ENCODE data around the gene PDIA6. TPM values are rescaled to one million over a fixed set of nuclear protein-coding genes. Genes with fewer than 3 reads are reported as not detected.

Gene PDIA6
- total RNA-seq, 2 donors from 2014 or later = 109 to 213 TPM

DNA sequence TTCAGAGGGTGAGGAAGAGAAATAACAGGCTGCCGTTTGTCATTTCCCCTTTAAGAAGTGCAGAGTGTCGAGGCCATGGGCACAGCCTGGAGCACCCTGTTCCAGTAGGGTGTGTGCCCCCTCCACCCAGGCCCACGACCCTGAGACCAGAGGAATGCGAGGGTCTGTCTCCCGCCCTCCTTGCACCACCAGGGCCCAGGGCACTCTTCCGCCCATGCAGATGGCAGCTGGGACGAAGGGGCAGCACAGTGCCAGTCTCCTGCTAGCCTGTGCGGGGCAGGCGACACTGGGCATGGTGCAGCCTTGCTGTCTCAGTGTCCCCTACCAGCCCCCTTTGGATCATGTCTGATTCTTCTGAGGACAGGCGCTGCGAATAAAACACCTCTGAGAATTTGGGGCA lies 15.8 kb upstream of the PDIA6 start:
- Histone ChIP-seq H3K4me3 (no peak overlapping the region), H3K36me3 (no peaks in the 10 kb centered on the region), H3K27ac (no peak overlapping the region), H3K9me3 (no peaks in the 10 kb centered on the region), H3K4me1 (replicated peaks) (no peaks in the 10 kb centered on the region), H3K27me3 (replicated peaks; ENCODE audit: insufficient read depth) (peaks cover 5% of the 10 kb centered on the region)
- no peak for DNase-seq (ENCODE audit: low spot score)
- TF ChIP-seq CTCF (IDR thresholded peaks at IDR 0.05) (no peak), POLR2AphosphoS5 (IDR thresholded peaks at IDR 0.05) (no peak), POLR2A (IDR thresholded peaks at IDR 0.05) (no peak)
- 80% methylated on average over 11 of the region's 11 CpGs for WGBS
- intact Hi-C loops (cut with DNase I) = no loop called here

DNA sequence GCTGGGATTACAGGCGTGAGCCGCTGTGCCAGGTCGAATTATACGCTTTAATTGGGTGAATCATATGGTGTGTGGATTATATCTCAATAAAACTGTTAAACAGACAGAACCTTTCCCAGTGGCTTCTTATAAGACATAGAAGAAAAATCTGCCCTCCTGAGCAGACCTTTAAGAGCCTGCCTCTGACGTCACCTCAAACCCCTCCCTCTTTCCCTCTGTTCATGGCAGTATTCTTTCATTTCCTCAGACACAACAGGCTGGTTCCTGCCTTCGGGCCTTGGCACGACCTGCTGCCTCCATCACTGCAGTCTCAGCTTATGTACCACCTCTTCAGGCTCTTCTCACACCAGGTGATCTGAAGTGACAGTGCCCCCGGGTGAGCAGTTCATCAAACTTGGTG lies 14.0 kb upstream of the PDIA6 start:
- no peak for TF ChIP-seq CTCF (IDR thresholded peaks at IDR 0.05)
- TF ChIP-seq POLR2A (IDR thresholded peaks at IDR 0.05) = no peak
- no peak for TF ChIP-seq POLR2AphosphoS5 (IDR thresholded peaks at IDR 0.05)
- no peaks in the 10 kb centered on the region for H3K4me1 ChIP-seq (replicated peaks)
- 65% methylated on average over 8 of the region's 8 CpGs for WGBS
- H3K9me3 ChIP-seq = no peaks in the 10 kb centered on the region
- H3K27ac ChIP-seq = no peak overlapping the region
- no peaks in the 10 kb centered on the region for H3K36me3 ChIP-seq
- no peak for DNase-seq (ENCODE audit: low spot score)
- intact Hi-C loops (cut with DNase I) = no loop called here
- peaks cover 8% of the 10 kb centered on the region for H3K27me3 ChIP-seq (replicated peaks; ENCODE audit: insufficient read depth)
- H3K4me3 ChIP-seq = no peak overlapping the region

DNA sequence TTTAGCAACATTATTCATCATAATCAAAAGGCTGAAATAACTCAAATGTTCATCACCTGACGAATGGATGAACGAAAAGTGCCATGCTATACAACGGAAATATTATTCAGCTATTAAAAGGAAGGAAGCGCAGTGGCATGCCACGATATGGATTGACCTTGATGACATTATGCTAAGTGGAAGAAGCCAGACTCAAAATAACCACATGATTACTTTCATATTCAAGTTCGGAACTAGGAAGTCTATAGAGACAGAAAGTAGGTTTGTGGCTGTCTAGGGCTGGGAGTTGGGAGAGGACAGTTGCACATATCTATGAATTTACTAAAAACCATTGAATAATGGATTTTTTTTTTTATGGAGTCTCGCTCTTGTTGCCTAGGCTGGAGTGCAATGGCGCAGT lies 13.4 kb upstream of the PDIA6 start:
- H3K4me3 ChIP-seq = no peak overlapping the region
- H3K4me1 ChIP-seq (replicated peaks) = no peaks in the 10 kb centered on the region
- 83% methylated on average over 8 of the region's 8 CpGs for WGBS
- no peak overlapping the region for H3K27ac ChIP-seq
- no peaks in the 10 kb centered on the region for H3K36me3 ChIP-seq
- no peaks in the 10 kb centered on the region for H3K9me3 ChIP-seq
- DNase-seq (ENCODE audit: low spot score) = no peak
- intact Hi-C loops (cut with DNase I) = no loop called here
- peaks cover 5% of the 10 kb centered on the region for H3K27me3 ChIP-seq (replicated peaks; ENCODE audit: insufficient read depth)
- TF ChIP-seq CTCF (IDR thresholded peaks at IDR 0.05) (no peak), POLR2AphosphoS5 (IDR thresholded peaks at IDR 0.05) (no peak), POLR2A (IDR thresholded peaks at IDR 0.05) (no peak)

DNA sequence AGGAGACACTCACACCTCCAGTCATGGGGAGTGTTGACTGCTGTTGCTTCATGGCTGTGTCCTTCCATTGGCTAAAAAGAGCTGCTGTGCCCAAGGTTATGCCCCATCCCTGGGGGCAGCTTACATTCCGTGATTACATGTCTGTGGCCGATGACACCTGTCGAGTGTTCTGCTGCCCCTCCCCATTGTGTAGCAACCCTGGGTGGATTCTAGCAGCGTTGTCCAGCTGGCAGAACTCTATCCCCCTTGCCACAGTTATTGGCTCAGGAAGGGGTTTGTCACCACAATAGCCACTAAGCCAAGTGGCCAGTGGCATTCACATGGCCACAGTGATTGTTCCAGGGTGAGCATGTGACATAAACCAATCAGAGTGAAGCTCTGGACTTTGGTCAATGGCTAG lies 11.6 kb upstream of the PDIA6 start:
- TF ChIP-seq POLR2A (IDR thresholded peaks at IDR 0.05) (no peak), CTCF (IDR thresholded peaks at IDR 0.05) (no peak), POLR2AphosphoS5 (IDR thresholded peaks at IDR 0.05) (no peak)
- Histone ChIP-seq H3K27me3 (replicated peaks; ENCODE audit: insufficient read depth) (peaks cover 3% of the 10 kb centered on the region), H3K36me3 (no peaks in the 10 kb centered on the region), H3K27ac (no peak overlapping the region), H3K9me3 (no peaks in the 10 kb centered on the region), H3K4me1 (replicated peaks) (no peaks in the 10 kb centered on the region), H3K4me3 (no peak overlapping the region)
- 95% methylated on average over 3 of the region's 4 CpGs for WGBS
- DNase-seq (ENCODE audit: low spot score) = no peak
- intact Hi-C loops (cut with DNase I) = no loop called here

DNA sequence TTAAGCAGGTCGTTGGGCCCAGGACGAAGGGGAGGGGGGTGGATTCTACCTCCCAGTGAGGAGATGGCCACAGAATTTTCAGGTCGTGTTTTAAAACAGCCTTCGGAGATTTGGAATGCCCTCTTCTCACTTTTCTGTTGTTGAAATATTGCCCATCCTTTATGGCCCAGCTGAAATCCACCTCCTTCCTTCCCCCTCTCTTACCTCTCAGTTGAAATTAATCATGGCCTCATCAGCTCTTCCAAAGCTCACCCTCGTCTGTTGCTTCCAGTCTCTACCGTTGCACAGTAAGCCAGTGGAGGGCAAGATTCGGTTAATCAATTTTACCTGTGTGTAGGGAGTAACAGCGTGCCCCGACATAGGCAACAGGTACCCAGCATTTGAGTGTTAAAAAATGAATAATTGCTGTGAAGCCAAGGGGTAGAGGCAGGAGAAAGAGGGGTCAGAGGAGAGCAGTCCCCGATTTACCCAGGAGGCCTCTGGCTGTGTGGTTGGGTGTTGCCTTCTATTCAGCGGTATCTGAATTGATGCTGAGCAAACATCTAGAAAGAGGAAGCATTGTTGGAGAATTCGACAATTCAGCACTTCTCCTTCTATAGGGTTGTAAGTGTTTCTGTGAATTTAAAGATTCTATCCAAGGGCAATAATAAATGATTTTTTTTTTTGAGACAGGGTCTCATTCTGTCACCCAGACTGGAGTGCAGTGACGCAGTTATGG lies 8.6 kb upstream of the PDIA6 start:
- DNase-seq (ENCODE audit: low spot score) = no peak
- WGBS = 66% methylated on average over 13 of the region's 13 CpGs
- Histone ChIP-seq H3K27me3 (replicated peaks; ENCODE audit: insufficient read depth) (peaks cover 3% of the 10 kb centered on the region), H3K27ac (no peak overlapping the region), H3K4me3 (no peak overlapping the region), H3K4me1 (replicated peaks) (no peaks in the 10 kb centered on the region), H3K9me3 (no peaks in the 10 kb centered on the region), H3K36me3 (no peaks in the 10 kb centered on the region)
- intact Hi-C loops (cut with DNase I) = no loop called here
- TF ChIP-seq POLR2AphosphoS5 (IDR thresholded peaks at IDR 0.05) = no peak
- no peak for TF ChIP-seq CTCF (IDR thresholded peaks at IDR 0.05)
- TF ChIP-seq POLR2A (IDR thresholded peaks at IDR 0.05) = no peak
